ENCODE results near the gene THAP7. TPM values are rescaled to one million over a fixed set of nuclear protein-coding genes. Genes with fewer than 3 reads are reported as not detected.

THAP7 gene
- total and polyA plus RNA-seq, 2 of the 13 experiments (the other 11 are each of a cell fraction or from before 2014, with no cell fraction given): 13.0 to 25.5 TPM

GRCh38 chr22:20957102-20957682 is 44.7 kb downstream of the THAP7 start (continued):
- TF ChIP-seq MYPOP (CRISPR knock-in tag; IDR thresholded peaks at IDR 0.05) (peak; percentile 21; the same call in 1 of the 2 replicates), YEATS4 (CRISPR knock-in tag; IDR thresholded peaks at IDR 0.05; ENCODE audit: borderline replicate concordance) (0 out of 2 replicates have a peak, but pooled peaks have one; percentile 42), MXD1 (CRISPR knock-in tag; IDR thresholded peaks at IDR 0.05) (peak; percentile 58; the same call in 1 of the 2 replicates), PAX8 (CRISPR knock-in tag; IDR thresholded peaks at IDR 0.05; ENCODE audit: borderline replicate concordance) (0 out of 2 replicates have a peak, but pooled peaks have one; percentile 47), MYC (CRISPR knock-in tag; IDR thresholded peaks at IDR 0.05; ENCODE audit: borderline replicate concordance) (0 out of 2 replicates have a peak, but pooled peaks have one; percentile 4), ZMAT3 (CRISPR knock-in tag; conservative IDR thresholded peaks at IDR 0.05) (0 out of 2 replicates have a peak, but pooled peaks have one; percentile 23), ELF4 (CRISPR knock-in tag; IDR thresholded peaks at IDR 0.05; ENCODE audit: borderline replicate concordance) (0 out of 2 replicates have a peak, but pooled peaks have one; percentile 30), DNMT1 (CRISPR knock-in tag; IDR thresholded peaks at IDR 0.05) (peak; percentile 34; the same call in 1 of the 2 replicates), ZNF296 (CRISPR knock-in tag; conservative IDR thresholded peaks at IDR 0.05) (no peak; the same call in 1 of the 2 replicates), ZNF558 (CRISPR knock-in tag; IDR thresholded peaks at IDR 0.05; ENCODE audit: borderline replicate concordance) (no peak), DMAP1 (CRISPR knock-in tag; IDR thresholded peaks at IDR 0.05) (peak; percentile 3; the same call in 1 of the 2 replicates), NONO (IDR thresholded peaks at IDR 0.05) (no peak), NONO (CRISPR knock-in tag; conservative IDR thresholded peaks at IDR 0.05) (peak; percentile 81), ZNF672 (CRISPR knock-in tag; IDR thresholded peaks at IDR 0.05) (no peak), ZSCAN12 (CRISPR knock-in tag; IDR thresholded peaks at IDR 0.05) (no peak), NR2C2 (CRISPR knock-in tag; IDR thresholded peaks at IDR 0.05; ENCODE audit: borderline replicate concordance) (peak; percentile 35; the same call in 1 of the 2 replicates), CHCHD3 (CRISPR knock-in tag; IDR thresholded peaks at IDR 0.05) (peak; percentile 73; the same call in 1 of the 2 replicates), AGO1 (IDR thresholded peaks at IDR 0.05; ENCODE audit: low read depth, low read length, poor library complexity, severe bottlenecking) (peak; percentile 73), FOXK2 (IDR thresholded peaks at IDR 0.05) (no peak), ZNF484 (CRISPR knock-in tag; IDR thresholded peaks at IDR 0.05; ENCODE audit: borderline replicate concordance, low read depth) (0 out of 2 replicates have a peak, but pooled peaks have one; percentile 17), ZNF816 (CRISPR knock-in tag; IDR thresholded peaks at IDR 0.05; ENCODE audit: borderline replicate concordance) (peak; percentile 47; the same call in 1 of the 2 replicates), MAF1 (CRISPR knock-in tag; IDR thresholded peaks at IDR 0.05; ENCODE audit: borderline replicate concordance) (peak; percentile 41), RCOR2 (CRISPR knock-in tag; IDR thresholded peaks at IDR 0.05) (no peak; the same call in 1 of the 2 replicates), TERF1 (CRISPR knock-in tag; IDR thresholded peaks at IDR 0.05) (0 out of 2 replicates have a peak, but pooled peaks have one; percentile 35), TIGD3 (CRISPR knock-in tag; IDR thresholded peaks at IDR 0.05; ENCODE audit: borderline replicate concordance) (peak; percentile 49; the same call in 1 of the 2 replicates), MXD3 (CRISPR knock-in tag; IDR thresholded peaks at IDR 0.05) (peak; percentile 19; the same call in 1 of the 2 replicates)
